WTC11 (cell line): ENCODE measurements around the gene MRNIP. TPM values are rescaled to one million over a fixed set of nuclear protein-coding genes. Genes with fewer than 3 reads are reported as not detected.

ENCODE experiments used
- ATAC-seq: fragments of 200-7000 bp; cut with Tn5 transposase; 2 replicates; pipeline ENCODE4 v1.10.0; 2021; ENCODE audit warnings: mild to moderate bottlenecking, moderate library complexity
- CTCF ChIA-PET: fragments of 300-600 bp; sonication (Branson Sonifier 250); formaldehyde crosslinking; loops from one replicate; lab custom pipeline; 2021; ENCODE audit warnings: antibody characterized with exemption; lab: Charles Lee
- POLR2A ChIA-PET: fragments of 350-600 bp; sonication (Branson Sonifier 250); formaldehyde crosslinking; loops from one replicate; lab custom pipeline; 2021; ENCODE audit warnings: antibody characterized with exemption; lab: Charles Lee
- DNase-seq: peaks from one replicate; pipeline ENCODE4 v3.0.0; 2021; ENCODE audit warnings: low spot score
- H3K27ac Mint-ChIP-seq: 2 replicates; pipeline ENCODE4 v1.8.0; 2021; ENCODE audit warnings: mixed read lengths
- H3K27me3 Mint-ChIP-seq: 2 replicates; pipeline ENCODE4 v1.8.0; 2021; ENCODE audit warnings: low read depth, mild to moderate bottlenecking, moderate library complexity, mixed read lengths
- H3K36me3 Mint-ChIP-seq: 2 replicates; pipeline ENCODE4 v1.8.0; 2021; ENCODE audit warnings: mixed read lengths
- H3K4me1 Mint-ChIP-seq: 2 replicates; pipeline ENCODE4 v1.8.0; 2022; ENCODE audit warnings: mixed read lengths
- H3K4me3 Mint-ChIP-seq: 2 replicates; pipeline ENCODE4 v1.8.0; 2021; ENCODE audit warnings: mild to moderate bottlenecking, moderate library complexity, mixed read lengths
- H3K9me3 Mint-ChIP-seq: 2 replicates; pipeline ENCODE4 v1.8.0; 2021; ENCODE audit warnings: mixed read lengths
- AFF4 ChIP-seq: sonication (generic); formaldehyde crosslinking; IDR thresholded peaks from 2 replicates; pipeline ENCODE4 v1.8.1; 2023; ENCODE audit warnings: mild to moderate bottlenecking, missing genetic modification reagents, borderline replicate concordance
- AR ChIP-seq: fragments of 250-450 bp; sonication (Bioruptor Pico); IDR thresholded peaks from 2 replicates; pipeline ENCODE4 v1.9.0; 2021; ENCODE audit warnings: mild to moderate bottlenecking
- ATF1 ChIP-seq: sonication (generic); formaldehyde crosslinking; IDR thresholded peaks from 2 replicates; pipeline ENCODE4 v1.8.1; 2023; ENCODE audit warnings: mild to moderate bottlenecking, moderate library complexity, missing genetic modification reagents
- ERG ChIP-seq: fragments of 250-450 bp; sonication (Bioruptor Pico); IDR thresholded peaks from 2 replicates; pipeline ENCODE4 v1.8.0; 2021; ENCODE audit warnings: mild to moderate bottlenecking
- JUN ChIP-seq: sonication (generic); formaldehyde crosslinking; IDR thresholded peaks from 2 replicates; pipeline ENCODE4 v1.8.0; 2023; ENCODE audit warnings: mild to moderate bottlenecking, missing genetic modification reagents
- KAT7 ChIP-seq: sonication (generic); formaldehyde crosslinking; IDR thresholded peaks from 2 replicates; pipeline ENCODE4 v1.8.1; 2023; ENCODE audit warnings: missing genetic modification reagents, mild to moderate bottlenecking, borderline replicate concordance
- MXD4 ChIP-seq: fragments of 250-450 bp; sonication (Bioruptor Pico); IDR thresholded peaks from 2 replicates; pipeline ENCODE4 v1.8.0; 2021; ENCODE audit warnings: mild to moderate bottlenecking, moderate library complexity, borderline replicate concordance
- PRDM15 ChIP-seq: sonication (generic); formaldehyde crosslinking; IDR thresholded peaks from 2 replicates; pipeline ENCODE4 v1.8.0; 2022; ENCODE audit warnings: missing genetic modification reagents
- SMAD4 ChIP-seq: sonication (generic); formaldehyde crosslinking; IDR thresholded peaks from 2 replicates; pipeline ENCODE4 v1.8.0; 2022; ENCODE audit warnings: mild to moderate bottlenecking, missing genetic modification reagents
- TEAD4 ChIP-seq: sonication (generic); formaldehyde crosslinking; IDR thresholded peaks from 2 replicates; pipeline ENCODE4 v1.8.0; 2022; ENCODE audit warnings: mild to moderate bottlenecking, missing genetic modification reagents
- ZMAT4 ChIP-seq: fragments of 250-450 bp; sonication (Bioruptor Pico); IDR thresholded peaks from 2 replicates; pipeline ENCODE4 v1.9.0; 2021; ENCODE audit warnings: mild to moderate bottlenecking
- ZNF232 ChIP-seq: sonication (generic); formaldehyde crosslinking; IDR thresholded peaks from 2 replicates; pipeline ENCODE4 v1.8.0; 2022; ENCODE audit warnings: mild to moderate bottlenecking, missing genetic modification reagents
- ZNF671 ChIP-seq: fragments of 250-450 bp; sonication (Bioruptor Pico); IDR thresholded peaks from 2 replicates; pipeline ENCODE4 v1.8.0; 2021; ENCODE audit warnings: mild to moderate bottlenecking
- total RNA-seq: library from RNA; stranded (reverse); gene quantifications from 3 replicates; pipeline ENCODE4 v1.2.3, GENCODE V29; 2021
- TF ChIP-seq, protein P1 (sequence below): sonication (generic); formaldehyde crosslinking; conservative IDR thresholded peaks from 2 replicates; pipeline ENCODE4 v1.8.1; 2022; ENCODE audit warnings: mild to moderate bottlenecking, missing genetic modification reagents
- TF ChIP-seq, protein P2 (sequence below): sonication (generic); formaldehyde crosslinking; IDR thresholded peaks from 2 replicates; pipeline ENCODE4 v1.8.1; 2023; ENCODE audit warnings: mild to moderate bottlenecking, missing genetic modification reagents, moderate library complexity
- TF ChIP-seq, protein P3 (sequence below): fragments of 250-450 bp; sonication (Bioruptor Pico); IDR thresholded peaks from 2 replicates; pipeline ENCODE4 v1.9.0; 2021; ENCODE audit warnings: moderate library complexity, mild to moderate bottlenecking, inconsistent platforms, borderline replicate concordance
- TF ChIP-seq, protein P4 (sequence below): sonication (generic); formaldehyde crosslinking; IDR thresholded peaks from 2 replicates; pipeline ENCODE4 v1.8.1; 2023; ENCODE audit warnings: mild to moderate bottlenecking, moderate library complexity, missing genetic modification reagents

MRNIP gene
- total RNA-seq, 1 experiment from 2014 or later: 42.0 TPM

DNA sequence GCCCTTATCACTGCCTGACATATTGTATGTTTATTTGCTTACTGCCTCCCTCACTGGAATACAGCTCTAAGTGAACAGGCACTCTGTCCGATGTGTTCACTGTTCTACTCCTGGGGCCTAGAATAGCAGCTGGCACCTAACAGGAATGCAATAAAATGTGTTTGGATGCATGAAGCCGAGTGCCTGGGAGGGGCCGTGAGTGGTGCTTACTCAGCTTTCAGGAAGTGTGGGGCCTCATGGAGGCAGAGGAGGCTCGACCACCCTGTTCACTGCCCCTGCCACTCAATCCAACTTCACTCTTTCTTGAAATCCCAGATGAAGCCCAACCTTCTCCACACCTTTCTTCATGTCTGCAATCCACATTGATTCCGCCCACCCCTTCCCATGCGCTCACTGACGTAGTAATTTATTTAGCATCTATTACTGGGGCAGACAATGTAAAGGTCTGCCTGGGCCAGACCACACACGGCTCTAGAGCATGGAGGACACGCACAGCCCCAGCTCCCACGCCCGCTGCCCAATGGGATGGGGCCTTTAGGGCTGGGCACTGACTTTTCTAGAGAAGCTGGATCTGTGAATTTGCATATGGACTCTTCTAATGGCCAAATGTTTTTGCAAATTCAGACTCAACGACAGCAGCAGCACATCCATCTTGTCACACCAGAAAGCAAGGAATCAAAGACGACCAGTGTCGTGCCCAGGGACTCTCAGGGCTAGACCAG lies 27.7 kb upstream of the MRNIP start:
- POLR2A ChIA-PET: no interaction called here
- H3K27ac Mint-ChIP-seq: peak overlapping the region; percentile 33; the same call in 1 of the 2 replicates
- H3K27me3 Mint-ChIP-seq: peaks cover 2% of the 10 kb centered on the region; the same call in 1 of the 2 replicates
- H3K9me3 Mint-ChIP-seq: peaks cover 28% of the 10 kb centered on the region
- H3K4me1 Mint-ChIP-seq: no peaks in the 10 kb centered on the region
- ATAC-seq: no peak
- no peak for DNase-seq
- no peak for TF ChIP-seq ZNF232 (CRISPR knock-in tag)
- TF ChIP-seq AR: no peak
- no peak for TF ChIP-seq ZMAT4 (CRISPR knock-in tag)
- TF ChIP-seq, protein P1, sequence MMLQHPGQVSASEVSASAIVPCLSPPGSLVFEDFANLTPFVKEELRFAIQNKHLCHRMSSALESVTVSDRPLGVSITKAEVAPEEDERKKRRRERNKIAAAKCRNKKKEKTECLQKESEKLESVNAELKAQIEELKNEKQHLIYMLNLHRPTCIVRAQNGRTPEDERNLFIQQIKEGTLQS (CRISPR knock-in tag): no peak
- no peak for TF ChIP-seq AFF4 (CRISPR knock-in tag)
- no peak for TF ChIP-seq KAT7
- TF ChIP-seq, protein P2, sequence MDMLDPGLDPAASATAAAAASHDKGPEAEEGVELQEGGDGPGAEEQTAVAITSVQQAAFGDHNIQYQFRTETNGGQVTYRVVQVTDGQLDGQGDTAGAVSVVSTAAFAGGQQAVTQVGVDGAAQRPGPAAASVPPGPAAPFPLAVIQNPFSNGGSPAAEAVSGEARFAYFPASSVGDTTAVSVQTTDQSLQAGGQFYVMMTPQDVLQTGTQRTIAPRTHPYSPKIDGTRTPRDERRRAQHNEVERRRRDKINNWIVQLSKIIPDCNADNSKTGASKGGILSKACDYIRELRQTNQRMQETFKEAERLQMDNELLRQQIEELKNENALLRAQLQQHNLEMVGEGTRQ (CRISPR knock-in tag): no peak
- no peak for TF ChIP-seq MXD4
- TF ChIP-seq SMAD4 (CRISPR knock-in tag): no peak
- TF ChIP-seq JUN (CRISPR knock-in tag): no peak
- TF ChIP-seq, protein P3, sequence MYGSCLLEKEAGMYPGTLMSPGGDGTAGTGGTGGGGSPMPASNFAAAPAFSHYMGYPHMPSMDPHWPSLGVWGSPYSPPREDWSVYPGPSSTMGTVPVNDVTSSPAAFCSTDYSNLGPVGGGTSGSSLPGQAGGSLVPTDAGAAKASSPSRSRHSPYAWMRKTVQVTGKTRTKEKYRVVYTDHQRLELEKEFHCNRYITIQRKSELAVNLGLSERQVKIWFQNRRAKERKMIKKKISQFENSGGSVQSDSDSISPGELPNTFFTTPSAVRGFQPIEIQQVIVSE (CRISPR knock-in tag): no peak
- no peak for TF ChIP-seq ZNF671 (CRISPR knock-in tag)
- no peak for TF ChIP-seq ATF1 (CRISPR knock-in tag)
- TF ChIP-seq PRDM15 (CRISPR knock-in tag): no peak
- TF ChIP-seq ERG (CRISPR knock-in tag): no peak
- no peak for TF ChIP-seq TEAD4 (CRISPR knock-in tag)
- TF ChIP-seq, protein P4, sequence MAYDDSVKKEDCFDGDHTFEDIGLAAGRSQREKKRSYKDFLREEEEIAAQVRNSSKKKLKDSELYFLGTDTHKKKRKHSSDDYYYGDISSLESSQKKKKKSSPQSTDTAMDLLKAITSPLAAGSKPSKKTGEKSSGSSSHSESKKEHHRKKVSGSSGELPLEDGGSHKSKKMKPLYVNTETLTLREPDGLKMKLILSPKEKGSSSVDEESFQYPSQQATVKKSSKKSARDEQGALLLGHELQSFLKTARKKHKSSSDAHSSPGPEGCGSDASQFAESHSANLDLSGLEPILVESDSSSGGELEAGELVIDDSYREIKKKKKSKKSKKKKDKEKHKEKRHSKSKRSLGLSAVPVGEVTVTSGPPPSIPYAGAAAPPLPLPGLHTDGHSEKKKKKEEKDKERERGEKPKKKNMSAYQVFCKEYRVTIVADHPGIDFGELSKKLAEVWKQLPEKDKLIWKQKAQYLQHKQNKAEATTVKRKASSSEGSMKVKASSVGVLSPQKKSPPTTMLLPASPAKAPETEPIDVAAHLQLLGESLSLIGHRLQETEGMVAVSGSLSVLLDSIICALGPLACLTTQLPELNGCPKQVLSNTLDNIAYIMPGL (CRISPR knock-in tag): no peak
- H3K4me3 Mint-ChIP-seq: no peak overlapping the region
- CTCF ChIA-PET: interaction anchor here (1.1 kb wide), 1 partner anchor 15 kb away, joined by 3 read pairs; no protein-coding TSS in a partner anchor
- peaks cover 77% of the 10 kb centered on the region for H3K36me3 Mint-ChIP-seq
